GM19035 (cell line): ENCODE data around the gene AFP.

ENCODE experiments used
- ATAC-seq: cut with Tn5 transposase; IDR thresholded peaks from one replicate; pipeline ENCODE4 v1.9.1; 2021; ENCODE audit not compliant: unreplicated experiment

The AFP gene

GRCh38 chr4:73413294-73413755 lies 22.7 kb upstream of the AFP start:
- no peak for ATAC-seq

GRCh38 chr4:73414936-73415271 lies 21.1 kb upstream of the AFP start:
- ATAC-seq: no peak

DNA sequence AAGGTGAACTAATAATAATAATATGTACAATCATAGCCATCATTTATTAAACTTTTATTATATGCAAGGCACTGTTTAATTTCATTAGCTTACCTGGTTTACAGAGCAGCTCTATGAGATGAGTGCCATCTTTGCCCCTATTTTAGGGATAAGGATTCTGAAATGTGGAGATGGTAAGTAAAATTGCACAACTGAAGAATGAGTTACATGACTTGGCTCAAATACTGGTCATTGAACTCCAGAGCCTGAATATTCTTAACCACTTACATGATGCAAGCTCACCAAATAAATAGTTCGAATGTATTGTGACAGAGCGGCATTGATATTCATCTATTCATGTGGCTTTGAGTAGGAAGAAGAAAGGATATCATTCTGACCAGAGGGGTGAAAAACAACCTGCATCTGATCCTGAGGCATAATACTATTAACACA lies 20.2 kb upstream of the AFP start:
- no peak for ATAC-seq

GRCh38 chr4:73416423-73417087 lies 19.5 kb upstream of the AFP start:
- no peak for ATAC-seq

- ATAC-seq: no peak
Measured at GRCh38 chr4:73417342-73417741, 18.7 kb upstream of the AFP start.

- ATAC-seq: no peak
Measured at GRCh38 chr4:73417973-73418372, 18.0 kb upstream of the AFP start.

GRCh38 chr4:73418677-73419076 lies 17.3 kb upstream of the AFP start:
- no peak for ATAC-seq

DNA sequence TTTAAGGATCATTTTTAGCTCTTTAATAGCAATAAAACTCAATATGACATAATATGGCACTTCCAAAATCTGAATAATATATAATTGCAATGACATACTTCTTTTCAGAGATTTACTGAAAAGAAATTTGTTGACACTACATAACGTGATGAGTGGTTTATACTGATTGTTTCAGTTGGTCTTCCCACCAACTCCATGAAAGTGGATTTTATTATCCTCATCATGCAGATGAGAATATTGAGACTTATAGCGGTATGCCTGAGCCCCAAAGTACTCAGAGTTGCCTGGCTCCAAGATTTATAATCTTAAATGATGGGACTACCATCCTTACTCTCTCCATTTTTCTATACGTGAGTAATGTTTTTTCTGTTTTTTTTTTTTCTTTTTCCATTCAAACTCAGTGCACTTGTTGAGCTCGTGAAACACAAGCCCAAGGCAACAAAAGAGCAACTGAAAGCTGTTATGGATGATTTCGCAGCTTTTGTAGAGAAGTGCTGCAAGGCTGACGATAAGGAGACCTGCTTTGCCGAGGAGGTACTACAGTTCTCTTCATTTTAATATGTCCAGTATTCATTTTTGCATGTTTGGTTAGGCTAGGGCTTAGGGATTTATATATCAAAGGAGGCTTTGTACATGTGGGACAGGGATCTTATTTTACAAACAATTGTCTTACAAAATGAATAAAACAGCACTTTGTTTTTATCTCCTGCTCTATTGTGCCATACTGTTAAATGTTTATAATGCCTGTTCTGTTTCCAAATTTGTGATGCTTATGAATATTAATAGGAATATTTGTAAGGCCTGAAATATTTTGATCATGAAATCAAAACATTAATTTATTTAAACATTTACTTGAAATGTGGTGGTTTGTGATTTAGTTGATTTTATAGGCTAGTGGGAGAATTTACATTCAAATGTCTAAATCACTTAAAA lies 16.6 kb upstream of the AFP start:
- no peak for ATAC-seq

DNA sequence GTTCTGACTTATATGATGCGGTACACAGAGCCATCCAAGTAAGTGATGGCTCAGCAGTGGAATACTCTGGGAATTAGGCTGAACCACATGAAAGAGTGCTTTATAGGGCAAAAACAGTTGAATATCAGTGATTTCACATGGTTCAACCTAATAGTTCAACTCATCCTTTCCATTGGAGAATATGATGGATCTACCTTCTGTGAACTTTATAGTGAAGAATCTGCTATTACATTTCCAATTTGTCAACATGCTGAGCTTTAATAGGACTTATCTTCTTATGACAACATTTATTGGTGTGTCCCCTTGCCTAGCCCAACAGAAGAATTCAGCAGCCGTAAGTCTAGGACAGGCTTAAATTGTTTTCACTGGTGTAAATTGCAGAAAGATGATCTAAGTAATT lies 15.4 kb upstream of the AFP start:
- ATAC-seq: no peak

DNA sequence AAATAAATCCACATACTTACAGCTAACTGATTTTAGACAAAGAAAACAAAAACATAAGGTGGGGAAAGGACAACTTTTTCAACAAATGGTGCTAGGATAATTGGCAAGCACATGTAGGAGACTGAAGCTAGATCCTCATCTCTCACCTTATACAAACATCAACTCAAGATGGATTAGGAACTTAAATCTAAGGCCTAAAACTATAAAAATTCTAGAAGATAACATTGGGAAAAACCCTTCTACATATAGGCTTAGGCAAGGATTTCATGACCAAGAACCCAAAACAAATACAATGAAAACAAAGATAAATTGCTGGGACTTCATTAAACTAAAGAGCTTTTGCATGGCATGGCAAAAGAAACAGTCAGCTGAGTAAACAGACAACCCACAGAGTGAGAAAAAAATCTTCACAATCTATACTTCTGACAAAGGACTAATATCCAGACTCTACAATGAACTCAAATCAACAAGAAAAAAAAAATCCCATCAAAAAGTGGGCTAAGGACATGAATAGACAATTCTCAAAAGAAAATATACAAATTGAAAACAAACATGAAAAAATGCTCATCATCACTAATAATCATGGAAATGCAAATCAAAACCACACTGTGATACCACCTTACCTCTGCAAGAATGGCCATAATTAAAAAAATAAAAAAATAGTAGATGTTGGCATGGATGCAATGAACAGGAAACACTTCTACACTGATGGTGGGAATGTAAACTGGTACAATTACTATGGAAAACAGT lies 14.1 kb upstream of the AFP start:
- ATAC-seq: no peak

GRCh38 chr4:73422458-73422752 lies 13.6 kb upstream of the AFP start:
- no peak for ATAC-seq

- ATAC-seq: no peak
Measured at GRCh38 chr4:73423184-73423583, 12.8 kb upstream of the AFP start.

DNA sequence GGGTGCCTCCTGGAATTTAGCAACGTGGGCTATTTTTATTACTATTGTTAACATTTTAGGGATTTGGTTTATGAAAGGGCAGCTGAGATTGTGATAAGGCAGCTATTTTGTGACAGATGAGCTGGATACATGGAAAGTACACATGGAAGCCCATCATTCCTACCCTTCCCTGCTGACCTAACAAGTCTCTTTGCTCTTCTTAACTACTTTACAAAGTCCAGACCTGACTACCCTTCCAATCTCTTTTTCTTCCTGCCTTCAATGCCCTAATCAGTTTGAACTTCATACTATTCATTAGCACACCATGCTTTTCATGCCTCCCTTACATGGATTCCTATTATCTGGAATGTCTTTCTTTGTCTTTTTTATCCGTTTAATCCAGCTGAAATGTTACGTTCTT lies 9.4 kb upstream of the AFP start:
- ATAC-seq: no peak

DNA sequence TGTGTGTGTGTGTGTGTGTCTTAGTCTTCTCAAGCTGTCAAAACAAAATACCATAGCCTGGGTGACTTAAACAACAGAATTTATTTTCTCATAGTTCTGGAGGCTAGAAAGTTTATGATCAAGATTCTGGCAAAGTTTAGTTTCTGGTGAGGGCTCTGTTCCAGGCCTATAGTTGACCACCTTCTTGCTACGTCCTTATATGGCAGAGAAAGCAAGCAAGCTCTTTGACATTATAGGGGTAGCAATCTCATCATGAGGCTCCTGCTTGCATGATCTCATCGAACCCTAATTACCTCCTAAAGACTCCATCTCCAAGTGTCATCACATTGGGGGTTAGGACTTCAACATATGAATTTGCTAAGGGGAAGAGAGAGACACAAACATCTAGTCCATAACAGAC lies 6.9 kb upstream of the AFP start:
- ATAC-seq: no peak

GRCh38 chr4:73429826-73430587 lies 6.0 kb upstream of the AFP start:
- no peak for ATAC-seq

DNA sequence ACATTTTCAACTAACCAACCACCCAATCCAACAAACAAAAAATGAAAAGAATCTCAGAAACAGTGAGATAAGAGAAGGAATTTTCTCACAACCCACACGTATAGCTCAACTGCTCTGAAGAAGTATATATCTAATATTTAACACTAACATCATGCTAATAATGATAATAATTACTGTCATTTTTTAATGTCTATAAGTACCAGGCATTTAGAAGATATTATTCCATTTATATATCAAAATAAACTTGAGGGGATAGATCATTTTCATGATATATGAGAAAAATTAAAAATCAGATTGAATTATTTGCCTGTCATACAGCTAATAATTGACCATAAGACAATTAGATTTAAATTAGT lies 4.2 kb upstream of the AFP start:
- no peak for ATAC-seq

DNA sequence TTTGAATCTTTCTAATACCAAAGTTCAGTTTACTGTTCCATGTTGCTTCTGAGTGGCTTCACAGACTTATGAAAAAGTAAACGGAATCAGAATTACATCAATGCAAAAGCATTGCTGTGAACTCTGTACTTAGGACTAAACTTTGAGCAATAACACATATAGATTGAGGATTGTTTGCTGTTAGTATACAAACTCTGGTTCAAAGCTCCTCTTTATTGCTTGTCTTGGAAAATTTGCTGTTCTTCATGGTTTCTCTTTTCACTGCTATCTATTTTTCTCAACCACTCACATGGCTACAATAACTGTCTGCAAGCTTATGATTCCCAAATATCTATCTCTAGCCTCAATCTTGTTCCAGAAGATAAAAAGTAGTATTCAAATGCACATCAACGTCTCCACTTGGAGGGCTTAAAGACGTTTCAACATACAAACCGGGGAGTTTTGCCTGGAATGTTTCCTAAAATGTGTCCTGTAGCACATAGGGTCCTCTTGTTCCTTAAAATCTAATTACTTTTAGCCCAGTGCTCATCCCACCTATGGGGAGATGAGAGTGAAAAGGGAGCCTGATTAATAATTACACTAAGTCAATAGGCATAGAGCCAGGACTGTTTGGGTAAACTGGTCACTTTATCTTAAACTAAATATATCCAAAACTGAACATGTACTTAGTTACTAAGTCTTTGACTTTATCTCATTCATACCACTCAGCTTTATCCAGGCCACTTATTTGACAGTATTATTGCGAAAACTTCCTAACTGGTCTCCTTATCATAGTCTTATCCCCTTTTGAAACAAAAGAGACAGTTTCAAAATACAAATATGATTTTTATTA lies 3.6 kb upstream of the AFP start:
- no peak for ATAC-seq

GRCh38 chr4:73433140-73433539 lies 2.9 kb upstream of the AFP start:
- ATAC-seq: no peak

DNA sequence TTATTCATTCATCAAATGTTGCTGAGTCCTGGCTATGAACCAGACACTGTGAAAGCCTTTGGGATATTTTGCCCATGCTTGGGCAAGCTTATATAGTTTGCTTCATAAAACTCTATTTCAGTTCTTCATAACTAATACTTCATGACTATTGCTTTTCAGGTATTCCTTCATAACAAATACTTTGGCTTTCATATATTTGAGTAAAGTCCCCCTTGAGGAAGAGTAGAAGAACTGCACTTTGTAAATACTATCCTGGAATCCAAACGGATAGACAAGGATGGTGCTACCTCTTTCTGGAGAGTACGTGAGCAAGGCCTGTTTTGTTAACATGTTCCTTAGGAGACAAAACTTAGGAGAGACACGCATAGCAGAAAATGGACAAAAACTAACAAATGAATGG lies 1.7 kb upstream of the AFP start:
- ATAC-seq: no peak
